IMR-90 (cell line): ENCODE data around the gene CCDC18. TPM values are rescaled to one million over a fixed set of nuclear protein-coding genes. Genes with fewer than 3 reads are reported as not detected.

Source experiments
- ATAC-seq: fragments of 200-7000 bp; cut with Tn5 transposase; 2 replicates; pipeline ENCODE4 v1.9.1; 2020; ENCODE audit warnings: low read depth, mild to moderate bottlenecking, moderate library complexity
- BruUV-seq: library from RNA; stranded (reverse); fragments of 400-500 nt; replicated peaks from 2 replicates; lab custom pipeline; 2021; lab: Mats Ljungman, UMichigan
- CTCF ChIA-PET: fragments of 300-600 bp; formaldehyde crosslinking; extraction: SDS; loops from one replicate; lab custom pipeline; 2021; ENCODE audit warnings: antibody characterized with exemption; lab: Yijun Ruan, JAX
- POLR2A ChIA-PET: fragments of 300-600 bp; sonication (Branson Sonifier 250); formaldehyde crosslinking; loops from one replicate; lab custom pipeline; 2022; ENCODE audit warnings: antibody characterized with exemption; ENCODE audit not compliant: unreplicated experiment; lab: Charles Lee
- DNase-seq: peaks from one replicate; pipeline ENCODE4 v3.0.0; 2013
- H2AFZ ChIP-seq: replicated peaks from 2 replicates; pipeline ENCODE3; 2013; ENCODE audit warnings: low read length, mild to moderate bottlenecking; ENCODE audit not compliant: poor library complexity
- H2AK5ac ChIP-seq: 2 replicates; pipeline ENCODE4 v1.6.1; 2013; ENCODE audit warnings: low read depth, low read length, inconsistent platforms
- H2AK9ac ChIP-seq: replicated peaks from 2 replicates; pipeline ENCODE3; 2013; ENCODE audit warnings: mild to moderate bottlenecking, low read depth, low read length, moderate library complexity; ENCODE audit not compliant: poor library complexity
- H2BK120ac ChIP-seq: 2 replicates; pipeline ENCODE4 v1.6.1; 2013; ENCODE audit warnings: low read depth, low read length, inconsistent platforms
- H2BK15ac ChIP-seq: 3 replicates; pipeline ENCODE4 v1.6.1; 2013; ENCODE audit warnings: low read depth, low read length, inconsistent platforms
- H2BK20ac ChIP-seq: 2 replicates; pipeline ENCODE4 v1.6.1; 2013; ENCODE audit warnings: low read depth, mild to moderate bottlenecking, inconsistent platforms, low read length, moderate library complexity
- H2BK5ac ChIP-seq: 2 replicates; pipeline ENCODE4 v1.6.1; 2013; ENCODE audit warnings: mild to moderate bottlenecking, low read depth, low read length, inconsistent platforms; ENCODE audit not compliant: poor library complexity, severe bottlenecking
- H3K14ac ChIP-seq: replicated peaks from 2 replicates; pipeline ENCODE4 v1.6.1; 2013; ENCODE audit warnings: low read depth, low read length, inconsistent platforms
- H3K18ac ChIP-seq: 2 replicates; pipeline ENCODE4 v1.6.1; 2013; ENCODE audit warnings: low read depth, low read length, control low read depth
- H3K23ac ChIP-seq: 2 replicates; pipeline ENCODE4 v1.6.1; 2013; ENCODE audit warnings: low read depth, low read length, inconsistent platforms
- H3K27ac ChIP-seq: 2 replicates; pipeline ENCODE4 v1.5.1; 2013; ENCODE audit warnings: mild to moderate bottlenecking, control low read depth, low read length; ENCODE audit not compliant: insufficient read depth
- H3K27me3 ChIP-seq: 2 replicates; pipeline ENCODE4 v1.6.1; 2013; ENCODE audit warnings: low read length; ENCODE audit not compliant: control insufficient read depth, insufficient read depth
- H3K36me3 ChIP-seq: 2 replicates; pipeline ENCODE4 v1.6.1; 2013; ENCODE audit warnings: low read length, mixed read lengths; ENCODE audit not compliant: control insufficient read depth, insufficient read depth
- H3K4ac ChIP-seq: 2 replicates; pipeline ENCODE4 v1.6.1; 2013; ENCODE audit warnings: low read depth, low read length, inconsistent platforms
- H3K4me1 ChIP-seq: 2 replicates; pipeline ENCODE4 v1.6.1; 2013; ENCODE audit warnings: low read length, mixed read lengths; ENCODE audit not compliant: control insufficient read depth, insufficient read depth
- H3K4me2 ChIP-seq: 2 replicates; pipeline ENCODE4 v1.6.1; 2013; ENCODE audit warnings: low read depth, mild to moderate bottlenecking, control low read depth, low read length, moderate library complexity
- H3K4me3 ChIP-seq: 2 replicates; pipeline ENCODE4 v1.5.1; 2013; ENCODE audit warnings: low read depth, mild to moderate bottlenecking, control low read depth, low read length, moderate library complexity; ENCODE audit not compliant: insufficient read depth
- H3K56ac ChIP-seq: 2 replicates; pipeline ENCODE4 v1.6.1; 2013; ENCODE audit warnings: low read length, inconsistent platforms; ENCODE audit not compliant: insufficient read depth; ENCODE audit errors: extremely low read depth
- H3K79me1 ChIP-seq, 2 experiments: 2 replicates each; pipeline ENCODE4 v1.6.1; 2013; ENCODE audit warnings: low read length in 2 of 2, inconsistent platforms in 1 of 2, low read depth in 1 of 2
- H3K9ac ChIP-seq: 2 replicates; pipeline ENCODE4 v1.6.1; 2013; ENCODE audit warnings: low read depth, low read length, control low read depth
- H3K9me1 ChIP-seq: 2 replicates; pipeline ENCODE4 v1.6.1; 2013; ENCODE audit warnings: low read length, inconsistent platforms; ENCODE audit not compliant: insufficient read depth
- H3K9me3 ChIP-seq: 2 replicates; pipeline ENCODE4 v1.6.1; 2013; ENCODE audit warnings: low read length; ENCODE audit not compliant: control insufficient read depth, insufficient read depth
- H4K20me1 ChIP-seq: 2 replicates; pipeline ENCODE4 v1.6.1; 2013; ENCODE audit warnings: low read length, inconsistent platforms; ENCODE audit not compliant: insufficient read depth
- H4K5ac ChIP-seq: 2 replicates; pipeline ENCODE4 v1.6.1; 2013; ENCODE audit warnings: mild to moderate bottlenecking, low read depth, low read length, control low read depth
- H4K8ac ChIP-seq, 2 experiments: 2 replicates each; pipeline ENCODE4 v1.6.1; 2013; ENCODE audit warnings: low read depth in 2 of 2, low read length in 2 of 2, control low read depth in 1 of 2, inconsistent platforms in 1 of 2
- H4K91ac ChIP-seq: 2 replicates; pipeline ENCODE4 v1.6.1; 2013; ENCODE audit warnings: low read depth, low read length, inconsistent platforms; ENCODE audit not compliant: insufficient read depth
- BHLHE40 ChIP-seq: fragments of 150-350 bp; IDR thresholded peaks from 2 replicates; pipeline ENCODE4 v1.6.1; 2016; ENCODE audit warnings: mild to moderate bottlenecking, low read depth, low read length
- CEBPB ChIP-seq: IDR thresholded peaks from 2 replicates; pipeline ENCODE4 v1.6.1; 2012; ENCODE audit warnings: low read depth, low read length, improper control_type of control experiment
- CHD1 ChIP-seq: IDR thresholded peaks from 2 replicates; pipeline ENCODE4 v1.6.1; 2012; ENCODE audit warnings: low read depth, low read length, improper control_type of control experiment
- MAFK ChIP-seq: IDR thresholded peaks from 2 replicates; pipeline ENCODE4 v1.6.1; 2012; ENCODE audit warnings: low read depth, low read length, improper control_type of control experiment
- MAZ ChIP-seq: IDR thresholded peaks from 2 replicates; pipeline ENCODE4 v1.6.1; 2012; ENCODE audit warnings: low read depth, mild to moderate bottlenecking, low read length, improper control_type of control experiment, moderate library complexity, borderline replicate concordance
- NFE2L2 ChIP-seq: fragments of 150-350 bp; IDR thresholded peaks from 2 replicates; pipeline ENCODE4 v1.6.1; 2016; ENCODE audit warnings: low read depth, mild to moderate bottlenecking, low read length
- POLR2A ChIP-seq: IDR thresholded peaks from 2 replicates; pipeline ENCODE4 v1.6.1; 2012; ENCODE audit warnings: mild to moderate bottlenecking, low read depth, low read length
- RCOR1 ChIP-seq: IDR thresholded peaks from 2 replicates; pipeline ENCODE4 v1.6.1; 2012; ENCODE audit warnings: mild to moderate bottlenecking, low read length, improper control_type of control experiment; ENCODE audit not compliant: insufficient replicate concordance
- RFX5 ChIP-seq: IDR thresholded peaks from 2 replicates; pipeline ENCODE4 v1.8.0; 2012; ENCODE audit warnings: low read depth, mild to moderate bottlenecking, low read length, moderate library complexity
- SMC3 ChIP-seq: fragments of 150-350 bp; IDR thresholded peaks from 2 replicates; pipeline ENCODE4 v1.6.1; 2016; ENCODE audit warnings: low read depth, mild to moderate bottlenecking, antibody characterized with exemption, low read length, moderate library complexity
- WGBS, 2 experiments: methylation state at CpG; one replicate each; pipeline versions ENCODE4 v1.1.5 to v1.1.7; 2013; ENCODE audit warnings: missing lambda C conversion rate in 2 of 2; ENCODE audit not compliant: insufficient read length in 1 of 2; ENCODE audit errors: extremely low coverage in 2 of 2; 5-methylcytosine and 5-hydroxymethylcytosine counted together
- dilution Hi-C: fragments of 300-500 bp; cut with HindIII; formaldehyde crosslinking; loops from one replicate; pipeline ENCODE4 v1.14.3; 2018; ENCODE audit warnings: low sequenced_read_pairs; ENCODE audit not compliant: unreplicated experiment
- in situ Hi-C: fragments of 300-500 bp; cut with MboI; formaldehyde crosslinking; loops from 3 replicates; pipeline ENCODE4 v1.14.3; 2019; ENCODE audit warnings: low sequenced_read_pairs, inconsistent platforms, mixed read lengths
- intact Hi-C: fragments of 100-400 bp; cut with micrococcal nuclease; formaldehyde crosslinking; loops from 2 replicates; pipeline ENCODE4 v1.10.0; 2022
- polyA plus RNA-seq, 3 experiments: library from polyadenylated mRNA; depleted of rRNA; stranded (reverse); fragments of >200 nt; gene quantifications; 2 replicates each; pipeline ENCODE4 v1.2.3, GENCODE V29; 2012; ENCODE audit warnings: low replicate concordance in 1 of 3
- total RNA-seq: library from RNA; depleted of rRNA; stranded (reverse); fragments of >200 nt; gene quantifications from 2 replicates; pipeline ENCODE4 v1.2.3, GENCODE V29; 2012
- TF ChIP-seq, protein P1 (sequence below): conservative IDR thresholded peaks from 2 replicates; pipeline ENCODE4 v1.5.1; 2012; ENCODE audit warnings: mild to moderate bottlenecking, low read depth, low read length, improper control_type of control experiment
- TF ChIP-seq, protein P2 (sequence below): fragments of 150-350 bp; IDR thresholded peaks from 2 replicates; pipeline ENCODE4 v1.6.1; 2016; ENCODE audit warnings: low read depth, mild to moderate bottlenecking, low read length, moderate library complexity, borderline replicate concordance
- TF ChIP-seq, protein P3 (sequence below): fragments of 150-350 bp; IDR thresholded peaks from 2 replicates; pipeline ENCODE4 v1.6.1; 2017; ENCODE audit warnings: mild to moderate bottlenecking, antibody characterized with exemption, low read length, low read depth

CCDC18 gene
- total and polyA plus RNA-seq, 2 of the 4 experiments (the other 2 are of a cell fraction) = 5.5 to 7.3 TPM

DNA sequence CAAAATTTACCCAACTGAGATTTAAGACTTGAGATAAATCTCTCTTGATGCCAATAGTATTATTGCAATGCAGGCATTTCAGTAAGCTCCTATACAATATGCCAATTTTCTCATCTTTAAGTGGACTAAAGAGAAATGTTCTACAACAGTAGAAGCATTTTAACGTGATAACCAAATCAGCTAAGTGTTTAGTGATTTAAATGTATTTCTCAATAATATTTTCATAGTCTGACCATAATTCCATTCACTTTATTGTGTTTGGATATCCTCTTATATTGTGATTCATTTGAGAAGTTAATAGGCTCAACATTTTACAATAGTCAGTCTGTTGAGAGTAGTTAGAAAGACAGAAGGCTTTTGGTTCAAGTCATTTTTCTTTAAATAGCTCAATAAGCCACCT lies 120.6 kb downstream of the CCDC18 start:
- H3K56ac ChIP-seq = no peak overlapping the region
- H3K4me1 ChIP-seq = no peaks in the 10 kb centered on the region
- no peaks in the 10 kb centered on the region for H3K27me3 ChIP-seq
- dilution Hi-C loops (no loop called here), intact Hi-C loops (loop anchor here (10.0 kb wide), 1 partner anchor 276 kb away; no protein-coding TSS in a partner anchor), in situ Hi-C loops (loop anchor here (10.0 kb wide), 3 partner anchors 124 to 534 kb away; no protein-coding TSS in a partner anchor)
- TF ChIP-seq, protein P1, sequence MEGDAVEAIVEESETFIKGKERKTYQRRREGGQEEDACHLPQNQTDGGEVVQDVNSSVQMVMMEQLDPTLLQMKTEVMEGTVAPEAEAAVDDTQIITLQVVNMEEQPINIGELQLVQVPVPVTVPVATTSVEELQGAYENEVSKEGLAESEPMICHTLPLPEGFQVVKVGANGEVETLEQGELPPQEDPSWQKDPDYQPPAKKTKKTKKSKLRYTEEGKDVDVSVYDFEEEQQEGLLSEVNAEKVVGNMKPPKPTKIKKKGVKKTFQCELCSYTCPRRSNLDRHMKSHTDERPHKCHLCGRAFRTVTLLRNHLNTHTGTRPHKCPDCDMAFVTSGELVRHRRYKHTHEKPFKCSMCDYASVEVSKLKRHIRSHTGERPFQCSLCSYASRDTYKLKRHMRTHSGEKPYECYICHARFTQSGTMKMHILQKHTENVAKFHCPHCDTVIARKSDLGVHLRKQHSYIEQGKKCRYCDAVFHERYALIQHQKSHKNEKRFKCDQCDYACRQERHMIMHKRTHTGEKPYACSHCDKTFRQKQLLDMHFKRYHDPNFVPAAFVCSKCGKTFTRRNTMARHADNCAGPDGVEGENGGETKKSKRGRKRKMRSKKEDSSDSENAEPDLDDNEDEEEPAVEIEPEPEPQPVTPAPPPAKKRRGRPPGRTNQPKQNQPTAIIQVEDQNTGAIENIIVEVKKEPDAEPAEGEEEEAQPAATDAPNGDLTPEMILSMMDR = no peak
- TF ChIP-seq CHD1 = no peak
- TF ChIP-seq MAFK = no peak
- no peak for TF ChIP-seq RFX5
- no peak for TF ChIP-seq RCOR1
- no peak for TF ChIP-seq SMC3
- TF ChIP-seq, protein P2, sequence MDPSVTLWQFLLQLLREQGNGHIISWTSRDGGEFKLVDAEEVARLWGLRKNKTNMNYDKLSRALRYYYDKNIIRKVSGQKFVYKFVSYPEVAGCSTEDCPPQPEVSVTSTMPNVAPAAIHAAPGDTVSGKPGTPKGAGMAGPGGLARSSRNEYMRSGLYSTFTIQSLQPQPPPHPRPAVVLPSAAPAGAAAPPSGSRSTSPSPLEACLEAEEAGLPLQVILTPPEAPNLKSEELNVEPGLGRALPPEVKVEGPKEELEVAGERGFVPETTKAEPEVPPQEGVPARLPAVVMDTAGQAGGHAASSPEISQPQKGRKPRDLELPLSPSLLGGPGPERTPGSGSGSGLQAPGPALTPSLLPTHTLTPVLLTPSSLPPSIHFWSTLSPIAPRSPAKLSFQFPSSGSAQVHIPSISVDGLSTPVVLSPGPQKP = no peak
- no peak for TF ChIP-seq CEBPB
- TF ChIP-seq, protein P3, sequence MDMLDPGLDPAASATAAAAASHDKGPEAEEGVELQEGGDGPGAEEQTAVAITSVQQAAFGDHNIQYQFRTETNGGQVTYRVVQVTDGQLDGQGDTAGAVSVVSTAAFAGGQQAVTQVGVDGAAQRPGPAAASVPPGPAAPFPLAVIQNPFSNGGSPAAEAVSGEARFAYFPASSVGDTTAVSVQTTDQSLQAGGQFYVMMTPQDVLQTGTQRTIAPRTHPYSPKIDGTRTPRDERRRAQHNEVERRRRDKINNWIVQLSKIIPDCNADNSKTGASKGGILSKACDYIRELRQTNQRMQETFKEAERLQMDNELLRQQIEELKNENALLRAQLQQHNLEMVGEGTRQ = no peak
- TF ChIP-seq NFE2L2 = no peak
- TF ChIP-seq POLR2A = no peak
- TF ChIP-seq MAZ = no peak
- no peak for TF ChIP-seq BHLHE40
- no peak overlapping the region for H3K4me2 ChIP-seq
- no peak overlapping the region for H4K91ac ChIP-seq
- ATAC-seq (no peak), DNase-seq (no peak)
- H3K36me3 ChIP-seq = no peaks in the 10 kb centered on the region
- no peak overlapping the region for H3K4me3 ChIP-seq
- H3K79me1 ChIP-seq = no peaks in the 10 kb centered on the region
- no peak overlapping the region for H3K4ac ChIP-seq
- WGBS, 2 experiments = no CpG with 5 or more reads among the region's 1 CpG
- no peak overlapping the region for H3K27ac ChIP-seq
- no peak overlapping the region for H3K18ac ChIP-seq
- no peak overlapping the region for H2BK120ac ChIP-seq
- H4K8ac ChIP-seq = no peak overlapping the region
- H4K5ac ChIP-seq = no peak overlapping the region
- no peak overlapping the region for H2BK5ac ChIP-seq
- no TSS peak for BruUV-seq
- H2BK15ac ChIP-seq = no peak overlapping the region
- H3K9me1 ChIP-seq = no peaks in the 10 kb centered on the region
- H2AK9ac ChIP-seq = no peak overlapping the region
- POLR2A ChIA-PET = no interaction called here
- H2AK5ac ChIP-seq = no peak overlapping the region
- no peak overlapping the region for H3K23ac ChIP-seq
- no peak overlapping the region for H2BK20ac ChIP-seq
- H3K9ac ChIP-seq = no peak overlapping the region
- no peaks in the 10 kb centered on the region for H4K20me1 ChIP-seq
- CTCF ChIA-PET = no interaction called here
- no peak overlapping the region for H3K14ac ChIP-seq
- H3K9me3 ChIP-seq = no peaks in the 10 kb centered on the region
- H2AFZ ChIP-seq = no peak overlapping the region
